GM23338 (cell line): ENCODE data around the gene SPTB. TPM values are rescaled to one million over a fixed set of nuclear protein-coding genes. Genes with fewer than 3 reads are reported as not detected.

Experiments used
- ATAC-seq: fragments of 200-7000 bp; cut with Tn5 transposase; 3 replicates; pipeline ENCODE4 v1.9.1; 2020
- DNase-seq: peaks from one replicate; pipeline ENCODE4 v3.0.0-alpha.2; 2015; ENCODE audit warnings: low spot score
- H2AFZ ChIP-seq: fragments of 200-600 bp; sonication (generic); 2 replicates; pipeline ENCODE4 v1.8.0; 2016; ENCODE audit warnings: antibody characterized with exemption, mild to moderate bottlenecking, moderate library complexity
- H3F3A ChIP-seq: fragments of 200-600 bp; sonication (generic); replicated peaks from 2 replicates; pipeline ENCODE4 v1.8.0; 2017; ENCODE audit warnings: antibody characterized with exemption, mixed run types, low read depth
- H3K27ac ChIP-seq: fragments of 200-600 bp; sonication (generic); 2 replicates; pipeline ENCODE4 v1.6.1; 2016; ENCODE audit warnings: low read depth
- H3K27me3 ChIP-seq: fragments of 200-600 bp; sonication (generic); 2 replicates; pipeline ENCODE4 v1.8.0; 2016; ENCODE audit warnings: mild to moderate bottlenecking, mixed run types, moderate library complexity; ENCODE audit not compliant: insufficient read depth
- H3K36me3 ChIP-seq: fragments of 200-600 bp; sonication (generic); 2 replicates; pipeline ENCODE4 v1.8.0; 2016; ENCODE audit warnings: mild to moderate bottlenecking; ENCODE audit not compliant: insufficient read depth
- H3K4me1 ChIP-seq: fragments of 200-600 bp; sonication (generic); 2 replicates; pipeline ENCODE4 v1.8.0; 2016; ENCODE audit warnings: mild to moderate bottlenecking, moderate library complexity; ENCODE audit not compliant: insufficient read depth
- H3K4me2 ChIP-seq: fragments of 200-600 bp; sonication (generic); 2 replicates; pipeline ENCODE4 v1.7.1; 2017; ENCODE audit warnings: mixed run types
- H3K4me3 ChIP-seq: fragments of 200-600 bp; sonication (generic); 2 replicates; pipeline ENCODE4 v1.6.1; 2016; ENCODE audit warnings: mixed run types
- H3K79me2 ChIP-seq: fragments of 200-600 bp; sonication (generic); replicated peaks from 2 replicates; pipeline ENCODE4 v1.8.0; 2017; ENCODE audit warnings: mild to moderate bottlenecking; ENCODE audit not compliant: insufficient read depth
- H3K9me2 ChIP-seq: fragments of 200-600 bp; sonication (generic); 2 replicates; pipeline ENCODE4 v1.8.0; 2017; ENCODE audit not compliant: insufficient read depth
- H4K20me1 ChIP-seq: fragments of 200-600 bp; sonication (generic); replicated peaks from 2 replicates; pipeline ENCODE4 v1.8.0; 2017; ENCODE audit warnings: mild to moderate bottlenecking; ENCODE audit not compliant: insufficient read depth
- H3K27ac Mint-ChIP-seq: 2 replicates; pipeline ENCODE4 v1.8.0; 2020; ENCODE audit warnings: inconsistent platforms, mild to moderate bottlenecking, moderate library complexity, mixed read lengths
- H3K27me3 Mint-ChIP-seq: 3 replicates; pipeline ENCODE4 v1.8.0; 2022; ENCODE audit warnings: low read depth, mild to moderate bottlenecking, moderate library complexity, mixed read lengths, inconsistent platforms; ENCODE audit not compliant: insufficient read depth, poor library complexity
- H3K36me3 Mint-ChIP-seq: 3 replicates; pipeline ENCODE4 v1.8.0; 2021; ENCODE audit warnings: low read depth, mild to moderate bottlenecking, inconsistent platforms, moderate library complexity, mixed read lengths
- H3K4me1 Mint-ChIP-seq: 3 replicates; pipeline ENCODE4 v1.8.0; 2020; ENCODE audit warnings: mild to moderate bottlenecking, inconsistent platforms, mixed read lengths
- H3K4me3 Mint-ChIP-seq: 3 replicates; pipeline ENCODE4 v1.8.0; 2021; ENCODE audit warnings: moderate library complexity, mild to moderate bottlenecking, inconsistent platforms, mixed read lengths
- H3K9me3 Mint-ChIP-seq: 3 replicates; pipeline ENCODE4 v1.8.0; 2020; ENCODE audit warnings: moderate library complexity, mild to moderate bottlenecking, inconsistent platforms, mixed read lengths
- CREB1 ChIP-seq: fragments of 250-450 bp; sonication (Bioruptor Pico); IDR thresholded peaks from 2 replicates; pipeline ENCODE4 v1.5.0; 2020; ENCODE audit warnings: low read depth, mild to moderate bottlenecking, moderate library complexity
- EZH2 ChIP-seq: fragments of 200-600 bp; sonication (generic); IDR thresholded peaks from one replicate; pipeline ENCODE4 v1.8.0; 2017; ENCODE audit warnings: antibody characterized with exemption, mild to moderate bottlenecking, low read depth; ENCODE audit not compliant: unreplicated experiment
- EZH2phosphoT487 ChIP-seq: fragments of 200-600 bp; sonication (generic); IDR thresholded peaks from one replicate; pipeline ENCODE4 v1.8.1; 2018; ENCODE audit warnings: antibody characterized with exemption; ENCODE audit not compliant: unreplicated experiment
- JUNB ChIP-seq: IDR thresholded peaks from one replicate; pipeline ENCODE4 v1.6.1; 2016; ENCODE audit warnings: antibody characterized with exemption; ENCODE audit not compliant: unreplicated experiment
- NANOG ChIP-seq: IDR thresholded peaks from 2 replicates; pipeline ENCODE4 v1.6.1; 2016; ENCODE audit warnings: antibody characterized with exemption, borderline replicate concordance
- POLR2AphosphoS5 ChIP-seq: IDR thresholded peaks from 2 replicates; pipeline ENCODE4 v1.6.1; 2016; ENCODE audit warnings: antibody characterized with exemption, low read depth
- ZNF114 ChIP-seq: fragments of 250-450 bp; sonication (Bioruptor Pico); IDR thresholded peaks from 2 replicates; pipeline ENCODE4 v1.5.0; 2020; ENCODE audit warnings: mild to moderate bottlenecking, moderate library complexity
- ZNF331 ChIP-seq: fragments of 250-450 bp; sonication (Bioruptor Pico); IDR thresholded peaks from 2 replicates; pipeline ENCODE4 v1.5.0; 2020; ENCODE audit warnings: low read depth, mild to moderate bottlenecking, moderate library complexity
- polyA plus RNA-seq: library from polyadenylated mRNA; unstranded; fragments of >200 nt; fragmentation: Nextera tagmentation; extraction: Ambion mirVana; gene quantifications from 2 replicates; pipeline ENCODE4 v1.2.1, GENCODE V29; 2016
- total RNA-seq: library from RNA; depleted of rRNA; stranded (reverse); fragments of >200 nt; shearing (Covaris generic); gene quantifications from 2 replicates; pipeline ENCODE4 v1.2.3, GENCODE V29; 2014
- TF ChIP-seq, protein P1 (sequence below), 2 experiments: fragments of 200-600 bp in 1 of 2; sonication (generic) in 1 of 2; conservative IDR thresholded peaks; 2 replicates each; pipeline versions ENCODE4 v1.5.1 to v1.6.1; 2016 to 2017; ENCODE audit warnings: antibody characterized with exemption in 2 of 2, low read depth in 2 of 2, mild to moderate bottlenecking in 2 of 2, moderate library complexity in 1 of 2
- TF ChIP-seq, protein P2 (sequence below): IDR thresholded peaks from 2 replicates; pipeline ENCODE4 v1.6.1; 2016; ENCODE audit warnings: antibody characterized with exemption
- TF ChIP-seq, protein P3 (sequence below): IDR thresholded peaks from one replicate; pipeline ENCODE4 v1.6.1; 2018; ENCODE audit warnings: antibody characterized with exemption; ENCODE audit not compliant: unreplicated experiment

The SPTB gene
- total and polyA plus RNA-seq, 2 experiments from 2014 or later: 1.1 to 1.9 TPM

DNA sequence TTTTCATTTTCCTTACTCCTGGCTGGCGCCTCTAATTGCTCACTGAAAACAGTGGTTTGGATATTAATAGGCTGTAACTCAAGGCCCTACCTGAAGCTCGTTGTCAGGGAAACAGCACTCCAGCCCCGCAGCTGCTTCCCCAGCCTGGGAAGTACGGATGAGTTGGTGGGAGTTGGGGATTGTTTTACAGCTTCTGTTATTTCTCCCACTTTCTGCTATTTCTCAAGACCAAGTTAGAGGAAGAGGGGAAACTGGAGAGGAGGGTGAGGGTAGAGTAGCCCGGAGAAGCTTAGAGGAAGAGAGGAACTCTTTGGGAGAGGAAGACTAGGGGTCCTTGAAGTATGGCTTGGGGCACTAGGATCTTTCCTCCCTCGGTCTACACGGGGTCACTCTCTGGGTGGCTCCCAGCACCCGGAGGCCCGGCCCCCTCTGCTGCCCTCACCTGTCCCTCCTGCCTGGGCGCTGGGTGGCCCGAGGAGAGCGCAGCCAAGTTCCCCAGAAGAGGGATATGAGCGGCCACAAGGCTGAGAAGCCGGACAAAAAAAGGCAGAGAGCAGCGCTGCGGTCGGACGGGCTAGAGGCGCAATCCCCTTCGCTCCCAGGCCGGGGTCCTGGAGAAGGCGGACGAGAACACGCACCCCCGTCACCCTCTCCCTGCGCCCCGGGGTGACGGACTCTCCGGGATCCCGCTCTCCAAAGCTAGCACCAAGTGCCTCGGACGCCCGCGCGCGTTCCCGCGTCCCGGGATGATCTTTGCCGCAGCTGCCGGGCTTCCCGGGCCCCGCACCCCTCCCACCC is 671 bp downstream of the SPTB start (continued):
- TF ChIP-seq, protein P1, sequence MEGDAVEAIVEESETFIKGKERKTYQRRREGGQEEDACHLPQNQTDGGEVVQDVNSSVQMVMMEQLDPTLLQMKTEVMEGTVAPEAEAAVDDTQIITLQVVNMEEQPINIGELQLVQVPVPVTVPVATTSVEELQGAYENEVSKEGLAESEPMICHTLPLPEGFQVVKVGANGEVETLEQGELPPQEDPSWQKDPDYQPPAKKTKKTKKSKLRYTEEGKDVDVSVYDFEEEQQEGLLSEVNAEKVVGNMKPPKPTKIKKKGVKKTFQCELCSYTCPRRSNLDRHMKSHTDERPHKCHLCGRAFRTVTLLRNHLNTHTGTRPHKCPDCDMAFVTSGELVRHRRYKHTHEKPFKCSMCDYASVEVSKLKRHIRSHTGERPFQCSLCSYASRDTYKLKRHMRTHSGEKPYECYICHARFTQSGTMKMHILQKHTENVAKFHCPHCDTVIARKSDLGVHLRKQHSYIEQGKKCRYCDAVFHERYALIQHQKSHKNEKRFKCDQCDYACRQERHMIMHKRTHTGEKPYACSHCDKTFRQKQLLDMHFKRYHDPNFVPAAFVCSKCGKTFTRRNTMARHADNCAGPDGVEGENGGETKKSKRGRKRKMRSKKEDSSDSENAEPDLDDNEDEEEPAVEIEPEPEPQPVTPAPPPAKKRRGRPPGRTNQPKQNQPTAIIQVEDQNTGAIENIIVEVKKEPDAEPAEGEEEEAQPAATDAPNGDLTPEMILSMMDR (conservative IDR thresholded peaks at IDR 0.05; ENCODE audit: low read depth in 2 of 2): no peak
- TF ChIP-seq JUNB: no peak

DNA sequence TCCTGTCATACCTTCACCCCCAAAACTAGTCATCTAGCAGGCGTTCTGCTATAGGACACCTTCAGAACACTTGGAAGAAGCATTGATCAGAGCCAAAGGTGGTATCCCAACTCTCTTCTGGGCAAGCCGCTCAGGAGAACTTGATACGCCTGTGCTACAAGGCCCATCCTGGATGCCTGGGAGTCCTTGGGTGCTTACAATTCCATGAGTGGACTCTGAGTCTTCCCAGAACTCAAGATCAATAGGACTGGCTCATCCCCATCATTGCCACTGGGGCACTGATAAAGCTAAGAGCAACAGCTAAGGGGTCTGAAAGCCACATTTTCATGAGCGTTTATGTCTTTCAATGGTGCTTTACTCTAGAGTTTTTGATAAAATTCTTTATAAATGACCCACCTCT is 1.9 kb downstream of the SPTB start:
- H3K27me3 Mint-ChIP-seq: peaks cover 34% of the 10 kb centered on the region
- peaks cover 8% of the 10 kb centered on the region; the same call in 1 of the 2 replicates for H3K4me1 ChIP-seq
- no peaks in the 10 kb centered on the region for H3K9me3 Mint-ChIP-seq
- no peak overlapping the region for H3K4me3 Mint-ChIP-seq
- H3K4me2 ChIP-seq: no peak overlapping the region
- no peak overlapping the region for H3K27ac Mint-ChIP-seq
- ATAC-seq (no peak), DNase-seq (no peak)
- H4K20me1 ChIP-seq: no peaks in the 10 kb centered on the region
- peaks cover 59% of the 10 kb centered on the region for H3K27me3 ChIP-seq
- no peaks in the 10 kb centered on the region for H3K79me2 ChIP-seq
- H3K27ac ChIP-seq: no peak overlapping the region
- H3K36me3 ChIP-seq: no peaks in the 10 kb centered on the region
- no peak overlapping the region for H2AFZ ChIP-seq
- 0 out of 2 replicates have a peak, but pooled peaks cover 3% of the 10 kb centered on the region for H3F3A ChIP-seq
- no peaks in the 10 kb centered on the region for H3K36me3 Mint-ChIP-seq
- peaks cover 4% of the 10 kb centered on the region; the same call in 1 of the 2 replicates for H3K9me2 ChIP-seq
- H3K4me3 ChIP-seq: no peak overlapping the region
- peaks cover 16% of the 10 kb centered on the region; the same call in 2 of the 3 replicates for H3K4me1 Mint-ChIP-seq
- TF ChIP-seq EZH2 (no peak), NANOG (no peak), ZNF331 (CRISPR knock-in tag) (no peak), CREB1 (CRISPR knock-in tag) (no peak), ZNF114 (no peak), JUNB (no peak), EZH2phosphoT487 (no peak), POLR2AphosphoS5 (no peak)
- TF ChIP-seq, protein P2, sequence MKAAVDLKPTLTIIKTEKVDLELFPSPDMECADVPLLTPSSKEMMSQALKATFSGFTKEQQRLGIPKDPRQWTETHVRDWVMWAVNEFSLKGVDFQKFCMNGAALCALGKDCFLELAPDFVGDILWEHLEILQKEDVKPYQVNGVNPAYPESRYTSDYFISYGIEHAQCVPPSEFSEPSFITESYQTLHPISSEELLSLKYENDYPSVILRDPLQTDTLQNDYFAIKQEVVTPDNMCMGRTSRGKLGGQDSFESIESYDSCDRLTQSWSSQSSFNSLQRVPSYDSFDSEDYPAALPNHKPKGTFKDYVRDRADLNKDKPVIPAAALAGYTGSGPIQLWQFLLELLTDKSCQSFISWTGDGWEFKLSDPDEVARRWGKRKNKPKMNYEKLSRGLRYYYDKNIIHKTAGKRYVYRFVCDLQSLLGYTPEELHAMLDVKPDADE: no peak
- TF ChIP-seq, protein P1 (conservative IDR thresholded peaks at IDR 0.05; ENCODE audit: low read depth in 2 of 2): no peak
- TF ChIP-seq, protein P3, sequence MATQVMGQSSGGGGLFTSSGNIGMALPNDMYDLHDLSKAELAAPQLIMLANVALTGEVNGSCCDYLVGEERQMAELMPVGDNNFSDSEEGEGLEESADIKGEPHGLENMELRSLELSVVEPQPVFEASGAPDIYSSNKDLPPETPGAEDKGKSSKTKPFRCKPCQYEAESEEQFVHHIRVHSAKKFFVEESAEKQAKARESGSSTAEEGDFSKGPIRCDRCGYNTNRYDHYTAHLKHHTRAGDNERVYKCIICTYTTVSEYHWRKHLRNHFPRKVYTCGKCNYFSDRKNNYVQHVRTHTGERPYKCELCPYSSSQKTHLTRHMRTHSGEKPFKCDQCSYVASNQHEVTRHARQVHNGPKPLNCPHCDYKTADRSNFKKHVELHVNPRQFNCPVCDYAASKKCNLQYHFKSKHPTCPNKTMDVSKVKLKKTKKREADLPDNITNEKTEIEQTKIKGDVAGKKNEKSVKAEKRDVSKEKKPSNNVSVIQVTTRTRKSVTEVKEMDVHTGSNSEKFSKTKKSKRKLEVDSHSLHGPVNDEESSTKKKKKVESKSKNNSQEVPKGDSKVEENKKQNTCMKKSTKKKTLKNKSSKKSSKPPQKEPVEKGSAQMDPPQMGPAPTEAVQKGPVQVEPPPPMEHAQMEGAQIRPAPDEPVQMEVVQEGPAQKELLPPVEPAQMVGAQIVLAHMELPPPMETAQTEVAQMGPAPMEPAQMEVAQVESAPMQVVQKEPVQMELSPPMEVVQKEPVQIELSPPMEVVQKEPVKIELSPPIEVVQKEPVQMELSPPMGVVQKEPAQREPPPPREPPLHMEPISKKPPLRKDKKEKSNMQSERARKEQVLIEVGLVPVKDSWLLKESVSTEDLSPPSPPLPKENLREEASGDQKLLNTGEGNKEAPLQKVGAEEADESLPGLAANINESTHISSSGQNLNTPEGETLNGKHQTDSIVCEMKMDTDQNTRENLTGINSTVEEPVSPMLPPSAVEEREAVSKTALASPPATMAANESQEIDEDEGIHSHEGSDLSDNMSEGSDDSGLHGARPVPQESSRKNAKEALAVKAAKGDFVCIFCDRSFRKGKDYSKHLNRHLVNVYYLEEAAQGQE: no peak
